CD14-positive monocyte (primary cell): ENCODE results near the gene KRTAP21-2. TPM values are rescaled to one million over a fixed set of nuclear protein-coding genes. Genes with fewer than 3 reads are reported as not detected.

Source experiments
- DNase-seq, 3 donors: peaks; one replicate each; pipeline ENCODE4 v3.0.0-alpha.2; 2011 to 2022
- H2AFZ ChIP-seq: 2 replicates; pipeline ENCODE4 v1.6.0; 2012; ENCODE audit warnings: mild to moderate bottlenecking, low read depth, low read length, inconsistent platforms; ENCODE audit not compliant: insufficient read depth, poor library complexity, severe bottlenecking
- H3K27ac ChIP-seq, 2 donors: 1 replicate in 1 of 2; 2 replicates in 1 of 2; pipeline ENCODE4 v1.5.1; 2012 to 2013; ENCODE audit warnings: low read length in 2 of 2, control low read depth in 1 of 2, inconsistent platforms in 1 of 2, low read depth in 1 of 2, mild to moderate bottlenecking in 1 of 2
- H3K27me3 ChIP-seq, 2 donors: one replicate each; pipeline versions ENCODE4 v1.6.0 to v1.6.1; 2011 to 2013; ENCODE audit warnings: low read length in 2 of 2; ENCODE audit not compliant: control insufficient read depth in 2 of 2, insufficient read depth in 2 of 2
- H3K36me3 ChIP-seq, 2 donors: replicated peaks in 1 of 2; 1 replicate in 1 of 2; 2 replicates in 1 of 2; pipeline versions ENCODE4 v1.5.1 to v1.6.1; 2012 to 2013; ENCODE audit warnings: low read length in 2 of 2, control low read depth in 1 of 2, inconsistent platforms in 1 of 2, mild to moderate bottlenecking in 1 of 2; ENCODE audit not compliant: insufficient read depth in 2 of 2, control insufficient read depth in 1 of 2
- H3K4me1 ChIP-seq, 2 donors: 1 replicate in 1 of 2; 2 replicates in 1 of 2; pipeline versions ENCODE4 v1.5.1 to v1.6.1; 2012 to 2013; ENCODE audit warnings: low read length in 2 of 2, control low read depth in 1 of 2, inconsistent platforms in 1 of 2, mild to moderate bottlenecking in 1 of 2, moderate library complexity in 1 of 2; ENCODE audit not compliant: insufficient read depth in 2 of 2, control insufficient read depth in 1 of 2
- H3K4me2 ChIP-seq: replicated peaks from 2 replicates; pipeline ENCODE3; 2012; ENCODE audit warnings: low read length, moderate library complexity, mild to moderate bottlenecking; ENCODE audit not compliant: poor library complexity, severe bottlenecking; ENCODE audit errors: extremely low read depth
- H3K4me3 ChIP-seq, 3 experiments: fragments of 200-600 bp in 1 of 3; sonication (generic) in 1 of 3; replicated peaks in 1 of 3; 1 replicate in 2 of 3; 2 replicates in 1 of 3; pipeline ENCODE4 v1.5.1; 2011 to 2013; ENCODE audit warnings: low read length in 3 of 3, mild to moderate bottlenecking in 3 of 3, control low read depth in 2 of 3, low read depth in 2 of 3, inconsistent platforms in 1 of 3, moderate library complexity in 1 of 3
- H3K79me2 ChIP-seq: 2 replicates; pipeline ENCODE4 v1.6.0; 2012; ENCODE audit warnings: mild to moderate bottlenecking, control low read depth, inconsistent platforms, low read length, moderate library complexity; ENCODE audit not compliant: insufficient read depth
- H3K9ac ChIP-seq: 2 replicates; pipeline ENCODE4 v1.6.0; 2017; ENCODE audit warnings: low read length, mild to moderate bottlenecking; ENCODE audit not compliant: insufficient read depth, poor library complexity, severe bottlenecking
- H3K9me3 ChIP-seq, 2 donors: replicated peaks in 1 of 2; 1 replicate in 1 of 2; 2 replicates in 1 of 2; pipeline versions ENCODE4 v1.5.1 to v1.6.1; 2012 to 2013; ENCODE audit warnings: low read length in 2 of 2, control low read depth in 1 of 2; ENCODE audit not compliant: control insufficient read depth in 1 of 2, insufficient read depth in 1 of 2
- H4K20me1 ChIP-seq: 2 replicates; pipeline ENCODE4 v1.6.0; 2012; ENCODE audit warnings: mild to moderate bottlenecking, low read length, control low read depth, moderate library complexity; ENCODE audit not compliant: insufficient read depth
- H3K27ac Mint-ChIP-seq, 7 donors: one replicate each; pipeline ENCODE4 v1.8.0; 2020; ENCODE audit warnings: mild to moderate bottlenecking in 7 of 7, mixed read lengths in 7 of 7, moderate library complexity in 6 of 7, inconsistent platforms in 2 of 7
- H3K27me3 Mint-ChIP-seq, 3 donors: one replicate each; pipeline ENCODE4 v1.8.0; 2021 to 2022; ENCODE audit warnings: low read depth in 3 of 3, mild to moderate bottlenecking in 3 of 3, mixed read lengths in 3 of 3, moderate library complexity in 3 of 3, inconsistent platforms in 1 of 3
- H3K36me3 Mint-ChIP-seq, 2 donors: one replicate each; pipeline ENCODE4 v1.8.0; 2020; ENCODE audit warnings: mixed read lengths in 2 of 2, inconsistent platforms in 1 of 2, mild to moderate bottlenecking in 1 of 2
- H3K4me1 Mint-ChIP-seq: one replicate; pipeline ENCODE4 v1.8.0; 2020; ENCODE audit warnings: mild to moderate bottlenecking, mixed read lengths
- H3K4me3 Mint-ChIP-seq, 2 donors: one replicate each; pipeline ENCODE4 v1.8.0; 2020; ENCODE audit warnings: mild to moderate bottlenecking in 2 of 2, mixed read lengths in 2 of 2, moderate library complexity in 1 of 2
- H3K9me3 Mint-ChIP-seq, 7 donors: one replicate each; pipeline ENCODE4 v1.8.0; 2020 to 2022; ENCODE audit warnings: mixed read lengths in 7 of 7, mild to moderate bottlenecking in 6 of 7, moderate library complexity in 6 of 7, inconsistent platforms in 2 of 7
- WGBS: methylation state at CpG from one replicate; pipeline ENCODE4 v1.1.5; 2013; ENCODE audit warnings: missing lambda C conversion rate; ENCODE audit not compliant: insufficient coverage; 5-methylcytosine and 5-hydroxymethylcytosine counted together
- intact Hi-C, 2 donors: fragments of 100-400 bp; cut with micrococcal nuclease; formaldehyde crosslinking; loops; one replicate each; pipeline versions ENCODE4 v1.15.0 to v1.15.1; 2023
- polyA plus RNA-seq, 3 donors: library from polyadenylated mRNA; depleted of rRNA in 1 of 3; unstranded in 2 of 3; stranded (reverse) in 1 of 3; fragments of 300-500 nt in 2 of 3; fragments of >200 nt in 1 of 3; fragmentation: Illumina TruSeq in 2 of 3; gene quantifications; 1 replicate in 2 of 3; 2 replicates in 1 of 3; pipeline ENCODE4 v1.2.3, GENCODE V29; 2012 to 2021
- TF ChIP-seq, protein P1 (sequence below): fragments of 200-600 bp; IDR thresholded peaks from one replicate; pipeline ENCODE4 v1.8.0; 2022; ENCODE audit warnings: antibody characterized with exemption, mild to moderate bottlenecking

The KRTAP21-2 gene
- polyA plus RNA-seq, 3 donors, result not detected

DNA sequence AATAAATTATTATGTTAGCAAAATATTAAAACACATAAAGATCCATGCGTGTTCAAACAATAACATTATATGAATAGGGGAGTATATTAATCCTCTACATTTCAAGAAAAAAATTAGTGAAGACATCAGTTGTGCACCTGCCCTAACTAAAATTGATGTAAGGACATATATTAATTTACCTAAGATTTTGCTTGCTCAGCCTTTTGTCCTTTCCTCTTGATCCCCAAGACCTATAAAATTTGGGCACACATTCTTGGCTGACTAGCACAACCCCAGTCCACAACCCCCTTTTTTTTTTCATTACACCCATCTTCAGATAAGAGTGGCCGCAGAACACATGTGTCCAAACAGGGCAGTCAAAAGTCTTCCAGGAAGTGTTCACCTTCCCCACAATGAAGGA lies 6.6 kb downstream of the KRTAP21-2 start:
- Histone ChIP-seq H3K36me3 (no peaks in the 10 kb centered on the region), H2AFZ (no peak overlapping the region), H3K4me3 (no peak overlapping the region), H4K20me1 (no peaks in the 10 kb centered on the region), H3K9ac (no peak overlapping the region), H3K4me2 (no peak overlapping the region), H3K9me3 (peaks cover 13 to 17% of the 10 kb centered on the region in 2 donors), H3K27ac (no peak overlapping the region), H3K27me3 (no peaks in the 10 kb centered on the region), H3K4me1 (no peaks in the 10 kb centered on the region), H3K79me2 (no peaks in the 10 kb centered on the region)
- no CpG with 5 or more reads among the region's 2 CpGs for WGBS
- peaks cover 0 to 10% (median 4%) of the 10 kb centered on the region in 7 donors for H3K9me3 Mint-ChIP-seq
- no peak overlapping the region for H3K4me3 Mint-ChIP-seq
- TF ChIP-seq, protein P1, sequence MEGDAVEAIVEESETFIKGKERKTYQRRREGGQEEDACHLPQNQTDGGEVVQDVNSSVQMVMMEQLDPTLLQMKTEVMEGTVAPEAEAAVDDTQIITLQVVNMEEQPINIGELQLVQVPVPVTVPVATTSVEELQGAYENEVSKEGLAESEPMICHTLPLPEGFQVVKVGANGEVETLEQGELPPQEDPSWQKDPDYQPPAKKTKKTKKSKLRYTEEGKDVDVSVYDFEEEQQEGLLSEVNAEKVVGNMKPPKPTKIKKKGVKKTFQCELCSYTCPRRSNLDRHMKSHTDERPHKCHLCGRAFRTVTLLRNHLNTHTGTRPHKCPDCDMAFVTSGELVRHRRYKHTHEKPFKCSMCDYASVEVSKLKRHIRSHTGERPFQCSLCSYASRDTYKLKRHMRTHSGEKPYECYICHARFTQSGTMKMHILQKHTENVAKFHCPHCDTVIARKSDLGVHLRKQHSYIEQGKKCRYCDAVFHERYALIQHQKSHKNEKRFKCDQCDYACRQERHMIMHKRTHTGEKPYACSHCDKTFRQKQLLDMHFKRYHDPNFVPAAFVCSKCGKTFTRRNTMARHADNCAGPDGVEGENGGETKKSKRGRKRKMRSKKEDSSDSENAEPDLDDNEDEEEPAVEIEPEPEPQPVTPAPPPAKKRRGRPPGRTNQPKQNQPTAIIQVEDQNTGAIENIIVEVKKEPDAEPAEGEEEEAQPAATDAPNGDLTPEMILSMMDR, result no peak
- no peaks in the 10 kb centered on the region for H3K36me3 Mint-ChIP-seq
- no peaks in the 10 kb centered on the region for H3K4me1 Mint-ChIP-seq
- intact Hi-C loops, result no loop called here
- peaks cover 0 to 1% (median 0%) of the 10 kb centered on the region in 3 donors for H3K27me3 Mint-ChIP-seq
- no peak overlapping the region for H3K27ac Mint-ChIP-seq
- DNase-seq, result no peak

DNA sequence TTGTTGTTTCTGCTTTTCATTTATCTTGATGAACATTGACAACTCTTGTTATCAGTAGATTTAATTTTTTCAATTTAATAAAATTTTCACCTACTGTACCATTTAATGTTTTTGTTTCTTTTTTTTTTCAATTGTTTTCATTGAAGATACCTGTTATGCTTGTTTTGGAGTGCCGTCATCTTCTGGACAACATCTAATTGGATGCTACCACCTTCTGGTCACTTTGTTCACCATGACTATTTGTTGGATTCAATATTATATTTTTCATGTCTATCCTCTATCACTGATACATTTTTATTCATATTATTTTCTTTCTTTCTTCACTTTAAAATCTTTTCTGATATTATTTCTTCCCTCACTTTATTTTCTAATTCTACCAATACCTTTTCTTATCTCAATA lies 14.0 kb downstream of the KRTAP21-2 start:
- Histone ChIP-seq H2AFZ (no peak overlapping the region), H3K9me3 (peaks cover 0 to 4% of the 10 kb centered on the region in 2 donors), H4K20me1 (no peaks in the 10 kb centered on the region), H3K79me2 (no peaks in the 10 kb centered on the region), H3K4me1 (no peaks in the 10 kb centered on the region), H3K27ac (no peak overlapping the region), H3K4me3 (no peak overlapping the region), H3K4me2 (no peak overlapping the region), H3K9ac (no peak overlapping the region), H3K36me3 (no peaks in the 10 kb centered on the region), H3K27me3 (no peaks in the 10 kb centered on the region)
- TF ChIP-seq, protein P1, result no peak
- Mint-ChIP-seq H3K9me3 (peaks cover 1 to 15% (median 6%) of the 10 kb centered on the region in 7 donors), H3K36me3 (no peaks in the 10 kb centered on the region), H3K27me3 (peaks cover 0 to 1% (median 0%) of the 10 kb centered on the region in 3 donors), H3K27ac (no peak overlapping the region), H3K4me3 (no peak overlapping the region), H3K4me1 (no peaks in the 10 kb centered on the region)
- intact Hi-C loops, result no loop called here
- WGBS, result no CpG with 5 or more reads among the region's 1 CpG
- DNase-seq, result no peak
